HCT116 (cell line): ENCODE results near the gene ZNF655. TPM values are rescaled to one million over a fixed set of nuclear protein-coding genes. Genes with fewer than 3 reads are reported as not detected.

Experiments
- ATAC-seq: fragments of 200-7000 bp; cut with Tn5 transposase; 2 replicates; pipeline ENCODE4 v1.9.1; 2020; ENCODE audit warnings: mild to moderate bottlenecking, moderate library complexity
- BruUV-seq: library from RNA; stranded (reverse); fragments of 400-500 nt; replicated peaks from 2 replicates; lab custom pipeline; 2021; lab: Mats Ljungman, UMichigan
- CTCF ChIA-PET: fragments of 300-600 bp; sonication (Branson Sonifier 250); formaldehyde crosslinking; loops from one replicate; lab custom pipeline; 2021; ENCODE audit warnings: antibody characterized with exemption; lab: Charles Lee
- POLR2A ChIA-PET: fragments of 300-600, 350-600 bp; sonication (Branson Sonifier 250); formaldehyde crosslinking; loops from one replicate; lab custom pipeline; 2021; ENCODE audit warnings: antibody characterized with exemption; lab: Charles Lee
- RAD21 ChIA-PET, 2 experiments: fragments of 300-600 bp; sonication (Branson Sonifier 250); formaldehyde crosslinking; loops; one replicate each; lab custom pipeline; 2023; ENCODE audit warnings: low total read pairs in 2 of 2; ENCODE audit not compliant: uncharacterized antibody in 2 of 2, unreplicated experiment in 2 of 2, low non-redundant PET in 1 of 2; lab: Charles Lee
- DNase-seq: peaks from one replicate; pipeline ENCODE4 v3.0.0-alpha.2; 2010; ENCODE audit warnings: low read depth, low spot score
- H2AFZ ChIP-seq: fragments of 200-600 bp; shearing (Covaris generic), sonication (generic); 2 replicates; pipeline ENCODE4 v1.6.1; 2017; ENCODE audit warnings: low read depth, mixed run types, mixed read lengths, antibody characterized with exemption, low read length; ENCODE audit not compliant: poor library complexity, severe bottlenecking
- H3K27ac ChIP-seq: 2 replicates; pipeline ENCODE4 v1.5.1; 2012; ENCODE audit warnings: low read depth, low read length
- H3K27me3 ChIP-seq: fragments of 200-600 bp; sonication (generic); 2 replicates; pipeline ENCODE4 v1.6.1; 2016; ENCODE audit warnings: mixed run types, low read length, mixed read lengths; ENCODE audit not compliant: insufficient read depth
- H3K36me3 ChIP-seq, 2 experiments: fragments of 200-500 bp in 1 of 2; fragments of 200-600 bp in 1 of 2; sonication (Bioruptor generic) in 1 of 2; sonication (generic) in 1 of 2; 2 replicates each; pipeline versions ENCODE4 v1.5.1 to v1.6.1; 2014 to 2016; ENCODE audit warnings: low read length in 2 of 2, inconsistent platforms in 1 of 2, mixed read lengths in 1 of 2, mixed run types in 1 of 2; ENCODE audit not compliant: insufficient read depth in 2 of 2, control insufficient read depth in 1 of 2
- H3K4me1 ChIP-seq, 2 experiments: fragments of 200-600 bp in 1 of 2; sonication (generic) in 1 of 2; 2 replicates each; pipeline versions ENCODE4 v1.5.1 to v1.6.1; 2012 to 2017; ENCODE audit warnings: low read length in 2 of 2, inconsistent platforms in 1 of 2, mild to moderate bottlenecking in 1 of 2, mixed read lengths in 1 of 2, mixed run types in 1 of 2, moderate library complexity in 1 of 2; ENCODE audit not compliant: insufficient read depth in 2 of 2, control insufficient read depth in 1 of 2
- H3K4me2 ChIP-seq: fragments of 200-600 bp; sonication (generic); 2 replicates; pipeline ENCODE4 v1.6.1; 2017; ENCODE audit warnings: mixed run types, low read length, mixed read lengths
- H3K4me3 ChIP-seq, 2 experiments: fragments of 200-600 bp in 1 of 2; sonication (generic) in 1 of 2; replicated peaks in 1 of 2; 2 replicates each; pipeline ENCODE4 v1.5.1; 2011 to 2016; ENCODE audit warnings: low read length in 2 of 2, control low read depth in 1 of 2, low read depth in 1 of 2, mild to moderate bottlenecking in 1 of 2, mixed read lengths in 1 of 2, mixed run types in 1 of 2
- H3K79me2 ChIP-seq: fragments of 200-600 bp; sonication (generic); 2 replicates; pipeline ENCODE4 v1.6.1; 2017; ENCODE audit warnings: mild to moderate bottlenecking, mixed run types, low read length, moderate library complexity, mixed read lengths; ENCODE audit not compliant: insufficient read depth
- H3K9ac ChIP-seq: fragments of 200-600 bp; sonication (generic); 2 replicates; pipeline ENCODE4 v1.6.1; 2016; ENCODE audit warnings: low read length, mixed read lengths
- H3K9me2 ChIP-seq: fragments of 200-600 bp; sonication (generic), shearing (Covaris generic); 2 replicates; pipeline ENCODE4 v1.6.1; 2017; ENCODE audit warnings: mixed run types, mild to moderate bottlenecking, moderate library complexity; ENCODE audit not compliant: insufficient read depth
- H3K9me3 ChIP-seq, 2 experiments: fragments of 200-500 bp in 1 of 2; fragments of 200-600 bp in 1 of 2; sonication (Bioruptor generic) in 1 of 2; sonication (generic) in 1 of 2; 2 replicates each; pipeline ENCODE4 v1.6.1; 2014 to 2017; ENCODE audit warnings: low read length in 2 of 2, mixed read lengths in 2 of 2, inconsistent platforms in 1 of 2, low read depth in 1 of 2, mild to moderate bottlenecking in 1 of 2, mixed run types in 1 of 2, moderate library complexity in 1 of 2; ENCODE audit not compliant: control insufficient read depth in 1 of 2, insufficient read depth in 1 of 2
- H4K20me1 ChIP-seq: fragments of 200-600 bp; sonication (generic), shearing (Covaris generic); 2 replicates; pipeline ENCODE4 v1.6.1; 2017; ENCODE audit warnings: mixed run types, mild to moderate bottlenecking, moderate library complexity; ENCODE audit not compliant: insufficient read depth
- CBX3 ChIP-seq: IDR thresholded peaks from 2 replicates; pipeline ENCODE4 v1.6.1; 2012; ENCODE audit warnings: low read depth
- ELF1 ChIP-seq: IDR thresholded peaks from 2 replicates; pipeline ENCODE4 v1.6.1; 2012; ENCODE audit warnings: low read depth, borderline replicate concordance
- EZH2phosphoT487 ChIP-seq: fragments of 200-600 bp; IDR thresholded peaks from 2 replicates; pipeline ENCODE4 v1.6.1; 2018; ENCODE audit warnings: antibody characterized with exemption, borderline replicate concordance
- FOSL1 ChIP-seq: IDR thresholded peaks from 2 replicates; pipeline ENCODE4 v1.6.1; 2012; ENCODE audit warnings: low read depth
- JUND ChIP-seq: IDR thresholded peaks from 2 replicates; pipeline ENCODE4 v1.6.1; 2012
- POLR2AphosphoS5 ChIP-seq: IDR thresholded peaks from 2 replicates; pipeline ENCODE4 v1.6.1; 2011; ENCODE audit warnings: mild to moderate bottlenecking, low read depth, low read length, moderate library complexity
- SP1 ChIP-seq: IDR thresholded peaks from 2 replicates; pipeline ENCODE4 v1.6.1; 2012; ENCODE audit warnings: low read depth
- SRF ChIP-seq: IDR thresholded peaks from 2 replicates; pipeline ENCODE4 v1.6.1; 2012; ENCODE audit warnings: low read depth
- TCF7L2 ChIP-seq: IDR thresholded peaks from 2 replicates; pipeline ENCODE4 v1.7.0; 2011; ENCODE audit warnings: borderline replicate concordance, inconsistent platforms; ENCODE audit not compliant: insufficient read depth, insufficient read length; ENCODE audit errors: extremely low read depth
- YY1 ChIP-seq: IDR thresholded peaks from 2 replicates; pipeline ENCODE4 v1.6.1; 2011; ENCODE audit warnings: low read length, low read depth, moderate library complexity, mild to moderate bottlenecking; ENCODE audit not compliant: insufficient replicate concordance; ENCODE audit errors: extremely low read depth
- ZNF274 ChIP-seq: fragments of 200-500 bp; sonication (Bioruptor generic); IDR thresholded peaks from 2 replicates; pipeline ENCODE4 v1.6.1; 2014; ENCODE audit warnings: mild to moderate bottlenecking, low read depth, low read length, inconsistent platforms
- intact Hi-C: fragments of 100-400 bp; cut with micrococcal nuclease; formaldehyde crosslinking; loops from 2 replicates; pipeline ENCODE4 v1.10.0; 2022
- total RNA-seq: library from RNA; stranded (reverse); gene quantifications from one replicate; pipeline ENCODE4 v1.2.1, GENCODE V29; 2021; ENCODE audit not compliant: unreplicated experiment
- TF ChIP-seq, protein P1 (sequence below): IDR thresholded peaks from 2 replicates; pipeline ENCODE4 v1.6.1; 2012; ENCODE audit warnings: low read depth
- TF ChIP-seq, protein P2 (sequence below): IDR thresholded peaks from 2 replicates; pipeline ENCODE4 v1.6.1; 2012
- TF ChIP-seq, protein P3 (sequence below): IDR thresholded peaks from 2 replicates; pipeline ENCODE4 v1.6.1; 2011; ENCODE audit warnings: mild to moderate bottlenecking, low read length, moderate library complexity; ENCODE audit not compliant: insufficient replicate concordance; ENCODE audit errors: extremely low read depth

The ZNF655 gene
- total RNA-seq, 1 experiment from 2014 or later, result 45.0 TPM

DNA sequence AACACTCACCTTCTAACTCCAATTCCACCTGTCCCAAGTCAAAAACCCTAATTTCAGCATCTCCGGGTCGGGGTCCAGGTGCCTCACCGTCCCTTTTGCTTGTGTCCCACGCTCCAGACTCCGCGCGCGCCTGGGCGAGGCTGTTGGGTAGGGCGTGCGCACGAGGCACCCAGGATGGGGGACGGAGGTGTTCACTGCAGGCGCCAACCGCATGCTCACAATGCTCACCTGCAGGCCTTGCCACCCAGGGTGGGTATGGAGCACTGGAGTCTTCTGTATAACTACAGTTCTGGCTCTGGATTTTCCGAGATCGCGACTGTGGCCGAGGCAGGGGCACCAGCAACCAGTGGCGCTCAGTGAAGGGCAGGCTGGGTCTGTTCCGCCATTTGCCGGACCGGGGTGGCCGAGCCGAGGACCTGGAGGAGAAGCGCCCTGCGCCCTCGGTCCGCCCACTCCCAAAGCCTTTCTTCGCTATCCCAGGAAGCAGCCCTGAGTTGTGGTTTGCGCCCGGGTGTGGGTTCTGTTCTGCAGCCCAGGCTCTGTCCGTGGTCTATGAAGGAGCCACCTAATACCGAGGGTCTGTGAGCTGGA lies 15.3 kb upstream of the ZNF655 start:
- Histone ChIP-seq H3K9ac (no peak overlapping the region), H3K9me2 (no peaks in the 10 kb centered on the region), H3K4me1 (no peaks in the 10 kb centered on the region), H3K27ac (no peak overlapping the region), H3K4me3 (no peak overlapping the region), H3K9me3 (peaks cover 7 to 13% of the 10 kb centered on the region in 2 experiments; a peak in 2 of 4 replicates), H3K36me3 (no peaks in the 10 kb centered on the region; a peak in 2 of 4 replicates), H3K4me2 (no peak overlapping the region), H3K79me2 (no peaks in the 10 kb centered on the region), H4K20me1 (no peaks in the 10 kb centered on the region), H3K27me3 (no peaks in the 10 kb centered on the region)
- intact Hi-C loops, result no loop called here
- ChIA-PET RAD21 (no interaction called here), POLR2A (no interaction called here), CTCF (no interaction called here)
- BruUV-seq, result no TSS peak
- ATAC-seq, result no peak
- TF ChIP-seq ZNF274, result no peak
- TF ChIP-seq SRF, result no peak
- no peak for TF ChIP-seq POLR2AphosphoS5
- TF ChIP-seq, protein P1, sequence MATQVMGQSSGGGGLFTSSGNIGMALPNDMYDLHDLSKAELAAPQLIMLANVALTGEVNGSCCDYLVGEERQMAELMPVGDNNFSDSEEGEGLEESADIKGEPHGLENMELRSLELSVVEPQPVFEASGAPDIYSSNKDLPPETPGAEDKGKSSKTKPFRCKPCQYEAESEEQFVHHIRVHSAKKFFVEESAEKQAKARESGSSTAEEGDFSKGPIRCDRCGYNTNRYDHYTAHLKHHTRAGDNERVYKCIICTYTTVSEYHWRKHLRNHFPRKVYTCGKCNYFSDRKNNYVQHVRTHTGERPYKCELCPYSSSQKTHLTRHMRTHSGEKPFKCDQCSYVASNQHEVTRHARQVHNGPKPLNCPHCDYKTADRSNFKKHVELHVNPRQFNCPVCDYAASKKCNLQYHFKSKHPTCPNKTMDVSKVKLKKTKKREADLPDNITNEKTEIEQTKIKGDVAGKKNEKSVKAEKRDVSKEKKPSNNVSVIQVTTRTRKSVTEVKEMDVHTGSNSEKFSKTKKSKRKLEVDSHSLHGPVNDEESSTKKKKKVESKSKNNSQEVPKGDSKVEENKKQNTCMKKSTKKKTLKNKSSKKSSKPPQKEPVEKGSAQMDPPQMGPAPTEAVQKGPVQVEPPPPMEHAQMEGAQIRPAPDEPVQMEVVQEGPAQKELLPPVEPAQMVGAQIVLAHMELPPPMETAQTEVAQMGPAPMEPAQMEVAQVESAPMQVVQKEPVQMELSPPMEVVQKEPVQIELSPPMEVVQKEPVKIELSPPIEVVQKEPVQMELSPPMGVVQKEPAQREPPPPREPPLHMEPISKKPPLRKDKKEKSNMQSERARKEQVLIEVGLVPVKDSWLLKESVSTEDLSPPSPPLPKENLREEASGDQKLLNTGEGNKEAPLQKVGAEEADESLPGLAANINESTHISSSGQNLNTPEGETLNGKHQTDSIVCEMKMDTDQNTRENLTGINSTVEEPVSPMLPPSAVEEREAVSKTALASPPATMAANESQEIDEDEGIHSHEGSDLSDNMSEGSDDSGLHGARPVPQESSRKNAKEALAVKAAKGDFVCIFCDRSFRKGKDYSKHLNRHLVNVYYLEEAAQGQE, result no peak
- no peak for TF ChIP-seq JUND
- TF ChIP-seq CBX3, result no peak
- TF ChIP-seq, protein P2, sequence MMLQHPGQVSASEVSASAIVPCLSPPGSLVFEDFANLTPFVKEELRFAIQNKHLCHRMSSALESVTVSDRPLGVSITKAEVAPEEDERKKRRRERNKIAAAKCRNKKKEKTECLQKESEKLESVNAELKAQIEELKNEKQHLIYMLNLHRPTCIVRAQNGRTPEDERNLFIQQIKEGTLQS, result no peak
- no peak for TF ChIP-seq YY1
- no peak for TF ChIP-seq FOSL1
- no peak for TF ChIP-seq EZH2phosphoT487
- TF ChIP-seq SP1, result no peak
- TF ChIP-seq TCF7L2, result no peak
- no peak for TF ChIP-seq ELF1
- TF ChIP-seq, protein P3, sequence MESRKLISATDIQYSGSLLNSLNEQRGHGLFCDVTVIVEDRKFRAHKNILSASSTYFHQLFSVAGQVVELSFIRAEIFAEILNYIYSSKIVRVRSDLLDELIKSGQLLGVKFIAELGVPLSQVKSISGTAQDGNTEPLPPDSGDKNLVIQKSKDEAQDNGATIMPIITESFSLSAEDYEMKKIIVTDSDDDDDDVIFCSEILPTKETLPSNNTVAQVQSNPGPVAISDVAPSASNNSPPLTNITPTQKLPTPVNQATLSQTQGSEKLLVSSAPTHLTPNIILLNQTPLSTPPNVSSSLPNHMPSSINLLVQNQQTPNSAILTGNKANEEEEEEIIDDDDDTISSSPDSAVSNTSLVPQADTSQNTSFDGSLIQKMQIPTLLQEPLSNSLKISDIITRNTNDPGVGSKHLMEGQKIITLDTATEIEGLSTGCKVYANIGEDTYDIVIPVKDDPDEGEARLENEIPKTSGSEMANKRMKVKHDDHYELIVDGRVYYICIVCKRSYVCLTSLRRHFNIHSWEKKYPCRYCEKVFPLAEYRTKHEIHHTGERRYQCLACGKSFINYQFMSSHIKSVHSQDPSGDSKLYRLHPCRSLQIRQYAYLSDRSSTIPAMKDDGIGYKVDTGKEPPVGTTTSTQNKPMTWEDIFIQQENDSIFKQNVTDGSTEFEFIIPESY, result no peak
- TF ChIP-seq, all 23 proteins: peak for 0
- DNase-seq, result no peak
- H2AFZ ChIP-seq, result no peak overlapping the region
